Suprapubic skin (tissue), 4 donors: ENCODE measurements around the gene CCDC137. TPM values are rescaled to one million over a fixed set of nuclear protein-coding genes. Genes with fewer than 3 reads are reported as not detected.

Source experiments
- DNase-seq, 2 donors: peaks; one replicate each; pipeline ENCODE4 v3.0.0-alpha.2; 2019; ENCODE audit warnings: low spot score in 2 of 2
- H3K27ac ChIP-seq: fragments of 200-600 bp; sonication (generic); one replicate; pipeline ENCODE4 v1.5.1; 2019
- H3K27me3 ChIP-seq: fragments of 200-600 bp; sonication (generic); one replicate; pipeline ENCODE4 v1.5.1; 2019
- H3K36me3 ChIP-seq: fragments of 200-600 bp; sonication (generic); one replicate; pipeline ENCODE4 v1.5.1; 2019
- H3K4me1 ChIP-seq: fragments of 200-600 bp; sonication (generic); one replicate; pipeline ENCODE4 v1.5.1; 2019
- H3K4me3 ChIP-seq: fragments of 200-600 bp; sonication (generic); one replicate; pipeline ENCODE4 v1.5.1; 2019; ENCODE audit warnings: mild to moderate bottlenecking
- H3K9me3 ChIP-seq: fragments of 200-600 bp; sonication (generic); one replicate; pipeline ENCODE4 v1.5.1; 2019
- EP300 ChIP-seq: sonication (generic); formaldehyde crosslinking; IDR thresholded peaks from one replicate; pipeline ENCODE4 v1.6.1; 2017; ENCODE audit warnings: antibody characterized with exemption
- POLR2A ChIP-seq, 2 donors: fragments of 450-650 bp; IDR thresholded peaks; one replicate each; pipeline ENCODE4 v1.6.1; 2017; ENCODE audit warnings: antibody characterized with exemption in 2 of 2, mild to moderate bottlenecking in 2 of 2, moderate library complexity in 2 of 2
- POLR2AphosphoS5 ChIP-seq, 3 donors: sonication (generic); formaldehyde crosslinking; IDR thresholded peaks; one replicate each; pipeline ENCODE4 v1.6.1; 2017; ENCODE audit warnings: antibody characterized with exemption in 3 of 3
- WGBS: methylation state at CpG from one replicate; pipeline ENCODE4 v1.1.5; 2018; 5-methylcytosine and 5-hydroxymethylcytosine counted together
- total RNA-seq, 4 donors: library from RNA; depleted of rRNA; stranded (reverse); fragments of >200 nt; gene quantifications; one replicate each; pipeline ENCODE4 v1.1.0, GENCODE V29; 2016
- TF ChIP-seq, protein P1 (sequence below), 2 donors: fragments of 200-600 bp in 1 of 2; fragments of 450-650 bp in 1 of 2; sonication (generic) in 1 of 2; IDR thresholded peaks; one replicate each; pipeline ENCODE4 v1.5.1; 2016 to 2019; ENCODE audit warnings: antibody characterized with exemption in 2 of 2, mild to moderate bottlenecking in 1 of 2, moderate library complexity in 1 of 2

Gene CCDC137
- total RNA-seq, 4 donors from 2014 or later = 14.9 to 29.8 (median 24.5) TPM

DNA sequence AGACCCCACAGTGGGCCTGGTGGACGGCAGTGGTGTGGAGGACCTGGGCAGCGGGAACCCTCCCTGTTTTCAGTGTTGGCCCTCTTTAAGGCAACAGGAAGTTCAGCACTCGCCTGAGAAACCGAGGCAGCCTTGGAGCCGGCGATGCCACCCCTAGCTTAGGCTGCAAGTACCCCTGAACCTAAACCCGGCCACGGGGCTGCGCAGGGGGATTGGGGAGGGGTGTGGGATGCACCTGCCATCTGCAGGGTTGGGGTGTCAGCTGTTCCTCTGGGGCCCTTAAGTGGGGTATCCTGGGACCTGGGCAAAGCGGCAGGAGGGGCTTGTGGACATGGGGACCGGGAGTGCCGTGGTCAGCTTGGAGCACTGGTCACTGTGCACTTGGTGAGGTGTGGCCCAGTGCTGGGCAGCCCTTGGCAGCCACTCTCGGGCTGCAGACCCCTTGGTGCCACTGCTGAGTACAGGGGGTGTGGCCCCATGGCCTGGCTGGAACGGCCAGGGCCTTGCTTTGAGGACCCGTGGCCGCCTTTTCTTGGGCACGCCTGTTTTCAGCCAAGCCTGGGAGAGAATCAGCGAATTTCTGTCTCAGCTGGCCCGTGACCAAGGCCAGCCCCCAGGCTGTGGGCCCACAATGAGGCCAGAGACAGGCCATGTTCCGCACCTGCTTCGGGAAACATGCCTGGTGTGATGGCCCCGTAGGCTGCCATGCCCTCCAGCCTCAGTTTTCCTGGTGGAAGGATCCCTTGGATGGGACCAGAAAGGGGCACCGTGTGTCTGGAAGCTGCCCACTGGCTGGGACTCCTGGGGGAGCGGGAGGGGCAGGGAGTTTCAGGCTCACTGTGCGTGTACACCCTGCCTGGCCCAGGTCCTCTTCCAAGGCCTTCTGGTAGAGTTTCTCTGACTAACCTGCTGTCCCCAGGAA lies 41.4 kb downstream of the CCDC137 start:
- H3K27me3 ChIP-seq = no peaks in the 10 kb centered on the region
- WGBS = 92% methylated on average over 2 of the region's 25 CpGs
- DNase-seq = no peak
- TF ChIP-seq, protein P1, sequence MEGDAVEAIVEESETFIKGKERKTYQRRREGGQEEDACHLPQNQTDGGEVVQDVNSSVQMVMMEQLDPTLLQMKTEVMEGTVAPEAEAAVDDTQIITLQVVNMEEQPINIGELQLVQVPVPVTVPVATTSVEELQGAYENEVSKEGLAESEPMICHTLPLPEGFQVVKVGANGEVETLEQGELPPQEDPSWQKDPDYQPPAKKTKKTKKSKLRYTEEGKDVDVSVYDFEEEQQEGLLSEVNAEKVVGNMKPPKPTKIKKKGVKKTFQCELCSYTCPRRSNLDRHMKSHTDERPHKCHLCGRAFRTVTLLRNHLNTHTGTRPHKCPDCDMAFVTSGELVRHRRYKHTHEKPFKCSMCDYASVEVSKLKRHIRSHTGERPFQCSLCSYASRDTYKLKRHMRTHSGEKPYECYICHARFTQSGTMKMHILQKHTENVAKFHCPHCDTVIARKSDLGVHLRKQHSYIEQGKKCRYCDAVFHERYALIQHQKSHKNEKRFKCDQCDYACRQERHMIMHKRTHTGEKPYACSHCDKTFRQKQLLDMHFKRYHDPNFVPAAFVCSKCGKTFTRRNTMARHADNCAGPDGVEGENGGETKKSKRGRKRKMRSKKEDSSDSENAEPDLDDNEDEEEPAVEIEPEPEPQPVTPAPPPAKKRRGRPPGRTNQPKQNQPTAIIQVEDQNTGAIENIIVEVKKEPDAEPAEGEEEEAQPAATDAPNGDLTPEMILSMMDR (IDR thresholded peaks at IDR 0.05) = no peak
- TF ChIP-seq POLR2AphosphoS5 (IDR thresholded peaks at IDR 0.05) = no peak
- TF ChIP-seq EP300 = no peak
- TF ChIP-seq POLR2A (IDR thresholded peaks at IDR 0.05) = no peak
- no peak overlapping the region for H3K4me3 ChIP-seq
- no peaks in the 10 kb centered on the region for H3K9me3 ChIP-seq
- peaks cover 33% of the 10 kb centered on the region for H3K36me3 ChIP-seq
- no peak overlapping the region for H3K27ac ChIP-seq
- H3K4me1 ChIP-seq = peaks cover 42% of the 10 kb centered on the region

DNA sequence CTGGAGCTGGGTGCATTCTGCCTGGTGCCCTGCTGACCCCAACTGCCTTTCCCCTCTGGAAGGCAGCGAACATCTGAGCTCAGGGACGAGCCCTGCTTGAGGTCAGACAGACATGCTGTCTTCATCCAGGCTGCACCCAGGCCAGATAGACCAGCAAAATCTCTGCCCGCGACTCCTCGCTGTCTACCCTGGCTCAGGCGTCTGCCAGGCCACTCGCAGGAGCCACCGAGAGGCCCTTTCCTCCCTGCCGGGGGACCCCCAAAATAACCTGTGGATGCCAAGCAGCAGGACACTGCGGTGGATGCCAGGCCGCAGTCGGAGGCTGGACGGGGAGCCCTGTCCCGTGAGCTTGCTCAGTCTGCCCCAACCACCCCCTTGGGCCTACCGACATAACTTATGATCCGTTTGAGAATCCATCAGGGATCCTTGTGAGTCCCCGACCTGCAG lies 42.2 kb downstream of the CCDC137 start:
- Histone ChIP-seq H3K27ac (no peak overlapping the region), H3K4me1 (peaks cover 46% of the 10 kb centered on the region), H3K9me3 (no peaks in the 10 kb centered on the region), H3K4me3 (no peak overlapping the region), H3K27me3 (no peaks in the 10 kb centered on the region), H3K36me3 (peaks cover 33% of the 10 kb centered on the region)
- 84% methylated on average over 17 of the region's 17 CpGs for WGBS
- DNase-seq = no peak
- TF ChIP-seq EP300 (no peak), POLR2AphosphoS5 (IDR thresholded peaks at IDR 0.05) (no peak), POLR2A (IDR thresholded peaks at IDR 0.05) (no peak)
- TF ChIP-seq, protein P1 (IDR thresholded peaks at IDR 0.05) = no peak

DNA sequence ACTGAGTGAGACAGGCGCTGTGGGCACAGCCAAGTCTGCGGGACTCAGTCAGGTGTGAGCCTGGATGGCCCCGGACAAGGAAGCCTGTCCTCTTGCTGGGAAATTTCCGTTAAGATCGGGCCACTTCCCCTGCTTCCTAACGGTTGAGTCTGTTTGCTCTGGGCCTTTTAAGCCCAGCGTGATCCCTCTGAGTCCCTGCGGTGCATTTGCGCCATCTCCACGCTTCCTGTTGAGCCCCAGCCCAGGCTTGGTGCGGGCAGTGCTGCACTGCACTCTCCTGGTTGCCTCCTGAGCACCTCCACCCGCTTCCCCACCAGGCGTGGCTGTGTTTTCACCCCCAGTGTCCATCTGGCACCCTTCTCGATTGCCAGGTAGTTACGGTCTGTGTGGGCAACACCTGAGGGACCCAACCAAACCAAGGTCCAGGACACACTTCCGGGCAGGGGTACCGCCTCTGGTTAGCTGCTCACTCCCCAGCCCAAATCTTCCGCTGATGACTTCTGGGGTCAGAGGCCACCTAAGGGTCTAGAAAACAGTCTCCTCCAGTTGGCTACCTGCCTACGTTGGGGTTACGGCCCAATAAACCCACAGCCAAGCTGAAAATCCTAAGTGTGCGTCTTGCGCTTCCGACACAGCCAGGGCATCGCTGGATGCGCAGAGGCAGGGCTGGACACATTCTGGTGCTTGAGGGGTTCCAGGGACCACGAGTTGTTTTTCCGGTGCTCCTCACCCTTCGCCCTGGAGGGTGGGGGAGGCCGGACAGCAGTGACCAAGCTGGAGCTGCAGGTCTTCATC lies 44.2 kb downstream of the CCDC137 start:
- Histone ChIP-seq H3K4me1 (peaks cover 47% of the 10 kb centered on the region), H3K4me3 (peak overlapping the region; percentile 95), H3K36me3 (peaks cover 26% of the 10 kb centered on the region), H3K27ac (peak overlapping the region; percentile 85), H3K9me3 (no peaks in the 10 kb centered on the region), H3K27me3 (no peaks in the 10 kb centered on the region)
- no peak for DNase-seq
- TF ChIP-seq POLR2AphosphoS5 (IDR thresholded peaks at IDR 0.05) (no peak), POLR2A (IDR thresholded peaks at IDR 0.05) (no peak), EP300 (no peak)
- TF ChIP-seq, protein P1 (IDR thresholded peaks at IDR 0.05) = no peak
- WGBS = 22% methylated on average over 16 of the region's 29 CpGs

DNA sequence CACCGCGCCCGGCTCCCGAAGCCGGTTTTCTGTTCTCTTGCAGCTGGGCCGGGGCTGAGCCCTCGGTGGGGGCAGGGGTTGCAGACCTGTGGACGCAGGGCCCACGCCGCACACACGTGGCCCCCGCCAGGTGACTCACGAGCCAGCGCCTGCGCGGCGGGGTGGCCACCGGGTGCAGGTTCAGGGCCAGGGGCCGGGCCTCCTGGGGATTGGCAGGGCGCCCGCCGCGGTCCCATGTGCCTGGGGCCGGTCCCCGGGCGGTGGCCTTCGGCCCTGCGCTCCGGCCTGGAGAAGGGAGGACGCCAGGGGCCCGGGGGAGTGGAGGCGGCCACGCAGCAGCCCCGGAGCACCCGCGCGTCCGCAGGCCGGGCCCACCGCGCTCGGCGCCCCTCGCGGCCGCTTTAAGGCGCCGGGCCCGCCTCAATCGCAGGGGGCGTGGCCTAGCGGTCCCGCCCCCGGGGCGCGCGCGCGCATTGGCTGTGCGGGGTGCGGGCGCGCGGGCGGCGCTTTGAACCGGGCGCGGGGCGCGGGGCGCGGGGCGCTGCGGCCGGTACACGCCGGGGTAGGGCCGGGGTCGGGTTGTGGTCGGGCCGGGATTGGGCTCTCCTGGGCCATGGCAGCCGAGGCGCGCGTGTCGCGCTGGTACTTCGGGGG lies 45.4 kb downstream of the CCDC137 start, which contains the start of gene SLC25A10:
Gene SLC25A10, plus strand, starts transcription at position 471 of the 654 bp plus-strand sequence. Its CDS starts 143 bp downstream, at position 614.
- TF ChIP-seq, protein P1 (IDR thresholded peaks at IDR 0.05) = peak in 1 of 2 donors; percentile 5
- TF ChIP-seq POLR2A (IDR thresholded peaks at IDR 0.05) (no peak), POLR2AphosphoS5 (IDR thresholded peaks at IDR 0.05) (peak in 1 of 3 donors; percentile 17)
- Histone ChIP-seq H3K36me3 (peaks cover 20% of the 10 kb centered on the region), H3K4me1 (peaks cover 55% of the 10 kb centered on the region), H3K27me3 (no peaks in the 10 kb centered on the region), H3K27ac (peak within 1 kb of the TSS; percentile 85), H3K9me3 (no peaks in the 10 kb centered on the region), H3K4me3 (peak within 1 kb of the TSS; percentile 95)
- no peak for DNase-seq
- WGBS = under 1% methylated on average over 28 of the region's 89 CpGs
